GM23338 (cell line): Measurements from ENCODE around the gene STAB2. TPM values are rescaled to one million over a fixed set of nuclear protein-coding genes. Genes with fewer than 3 reads are reported as not detected.
A peak's percentile ranks its signal among the peaks of the same experiment; 100 is the strongest.

ENCODE experiments used
- ATAC-seq: fragments of 200-7000 bp; cut with Tn5 transposase; 3 replicates; pipeline ENCODE4 v1.9.1; 2020
- DNase-seq: peaks from one replicate; pipeline ENCODE4 v3.0.0-alpha.2; 2015; ENCODE audit warnings: low spot score
- H2AFZ ChIP-seq: fragments of 200-600 bp; sonication (generic); 2 replicates; pipeline ENCODE4 v1.8.0; 2016; ENCODE audit warnings: antibody characterized with exemption, mild to moderate bottlenecking, moderate library complexity
- H3F3A ChIP-seq: fragments of 200-600 bp; sonication (generic); replicated peaks from 2 replicates; pipeline ENCODE4 v1.8.0; 2017; ENCODE audit warnings: antibody characterized with exemption, mixed run types, low read depth
- H3K27ac ChIP-seq: fragments of 200-600 bp; sonication (generic); 2 replicates; pipeline ENCODE4 v1.6.1; 2016; ENCODE audit warnings: low read depth
- H3K27me3 ChIP-seq: fragments of 200-600 bp; sonication (generic); 2 replicates; pipeline ENCODE4 v1.8.0; 2016; ENCODE audit warnings: mild to moderate bottlenecking, mixed run types, moderate library complexity; ENCODE audit not compliant: insufficient read depth
- H3K36me3 ChIP-seq: fragments of 200-600 bp; sonication (generic); 2 replicates; pipeline ENCODE4 v1.8.0; 2016; ENCODE audit warnings: mild to moderate bottlenecking; ENCODE audit not compliant: insufficient read depth
- H3K4me1 ChIP-seq: fragments of 200-600 bp; sonication (generic); 2 replicates; pipeline ENCODE4 v1.8.0; 2016; ENCODE audit warnings: mild to moderate bottlenecking, moderate library complexity; ENCODE audit not compliant: insufficient read depth
- H3K4me2 ChIP-seq: fragments of 200-600 bp; sonication (generic); 2 replicates; pipeline ENCODE4 v1.7.1; 2017; ENCODE audit warnings: mixed run types
- H3K4me3 ChIP-seq: fragments of 200-600 bp; sonication (generic); 2 replicates; pipeline ENCODE4 v1.6.1; 2016; ENCODE audit warnings: mixed run types
- H3K79me2 ChIP-seq: fragments of 200-600 bp; sonication (generic); replicated peaks from 2 replicates; pipeline ENCODE4 v1.8.0; 2017; ENCODE audit warnings: mild to moderate bottlenecking; ENCODE audit not compliant: insufficient read depth
- H3K9me2 ChIP-seq: fragments of 200-600 bp; sonication (generic); 2 replicates; pipeline ENCODE4 v1.8.0; 2017; ENCODE audit not compliant: insufficient read depth
- H4K20me1 ChIP-seq: fragments of 200-600 bp; sonication (generic); replicated peaks from 2 replicates; pipeline ENCODE4 v1.8.0; 2017; ENCODE audit warnings: mild to moderate bottlenecking; ENCODE audit not compliant: insufficient read depth
- H3K27ac Mint-ChIP-seq: 2 replicates; pipeline ENCODE4 v1.8.0; 2020; ENCODE audit warnings: inconsistent platforms, mild to moderate bottlenecking, moderate library complexity, mixed read lengths
- H3K27me3 Mint-ChIP-seq: 3 replicates; pipeline ENCODE4 v1.8.0; 2022; ENCODE audit warnings: low read depth, mild to moderate bottlenecking, moderate library complexity, mixed read lengths, inconsistent platforms; ENCODE audit not compliant: insufficient read depth, poor library complexity
- H3K36me3 Mint-ChIP-seq: 3 replicates; pipeline ENCODE4 v1.8.0; 2021; ENCODE audit warnings: low read depth, mild to moderate bottlenecking, inconsistent platforms, moderate library complexity, mixed read lengths
- H3K4me1 Mint-ChIP-seq: 3 replicates; pipeline ENCODE4 v1.8.0; 2020; ENCODE audit warnings: mild to moderate bottlenecking, inconsistent platforms, mixed read lengths
- H3K4me3 Mint-ChIP-seq: 3 replicates; pipeline ENCODE4 v1.8.0; 2021; ENCODE audit warnings: moderate library complexity, mild to moderate bottlenecking, inconsistent platforms, mixed read lengths
- H3K9me3 Mint-ChIP-seq: 3 replicates; pipeline ENCODE4 v1.8.0; 2020; ENCODE audit warnings: moderate library complexity, mild to moderate bottlenecking, inconsistent platforms, mixed read lengths
- CREB1 ChIP-seq: fragments of 250-450 bp; sonication (Bioruptor Pico); IDR thresholded peaks from 2 replicates; pipeline ENCODE4 v1.5.0; 2020; ENCODE audit warnings: low read depth, mild to moderate bottlenecking, moderate library complexity
- CTCF ChIP-seq, 2 experiments: fragments of 200-600 bp in 1 of 2; sonication (generic) in 1 of 2; conservative IDR thresholded peaks; 2 replicates each; pipeline versions ENCODE4 v1.5.1 to v1.6.1; 2016 to 2017; ENCODE audit warnings: antibody characterized with exemption in 2 of 2, low read depth in 2 of 2, mild to moderate bottlenecking in 2 of 2, moderate library complexity in 1 of 2
- ETS1 ChIP-seq: IDR thresholded peaks from 2 replicates; pipeline ENCODE4 v1.6.1; 2016; ENCODE audit warnings: antibody characterized with exemption
- EZH2 ChIP-seq: fragments of 200-600 bp; sonication (generic); IDR thresholded peaks from one replicate; pipeline ENCODE4 v1.8.0; 2017; ENCODE audit warnings: antibody characterized with exemption, mild to moderate bottlenecking, low read depth; ENCODE audit not compliant: unreplicated experiment
- EZH2phosphoT487 ChIP-seq: fragments of 200-600 bp; sonication (generic); IDR thresholded peaks from one replicate; pipeline ENCODE4 v1.8.1; 2018; ENCODE audit warnings: antibody characterized with exemption; ENCODE audit not compliant: unreplicated experiment
- JUNB ChIP-seq: IDR thresholded peaks from one replicate; pipeline ENCODE4 v1.6.1; 2016; ENCODE audit warnings: antibody characterized with exemption; ENCODE audit not compliant: unreplicated experiment
- NANOG ChIP-seq: IDR thresholded peaks from 2 replicates; pipeline ENCODE4 v1.6.1; 2016; ENCODE audit warnings: antibody characterized with exemption, borderline replicate concordance
- POLR2AphosphoS5 ChIP-seq: IDR thresholded peaks from 2 replicates; pipeline ENCODE4 v1.6.1; 2016; ENCODE audit warnings: antibody characterized with exemption, low read depth
- REST ChIP-seq: IDR thresholded peaks from one replicate; pipeline ENCODE4 v1.6.1; 2018; ENCODE audit warnings: antibody characterized with exemption; ENCODE audit not compliant: unreplicated experiment
- STAT1 ChIP-seq: IDR thresholded peaks from one replicate; pipeline ENCODE4 v1.6.1; 2016; ENCODE audit warnings: antibody characterized with exemption; ENCODE audit not compliant: unreplicated experiment
- ZNF114 ChIP-seq: fragments of 250-450 bp; sonication (Bioruptor Pico); IDR thresholded peaks from 2 replicates; pipeline ENCODE4 v1.5.0; 2020; ENCODE audit warnings: mild to moderate bottlenecking, moderate library complexity
- ZNF331 ChIP-seq: fragments of 250-450 bp; sonication (Bioruptor Pico); IDR thresholded peaks from 2 replicates; pipeline ENCODE4 v1.5.0; 2020; ENCODE audit warnings: low read depth, mild to moderate bottlenecking, moderate library complexity
- ZNF462 ChIP-seq: fragments of 250-450 bp; sonication (Bioruptor Pico); IDR thresholded peaks from 2 replicates; pipeline ENCODE4 v1.5.0; 2020; ENCODE audit warnings: mild to moderate bottlenecking, moderate library complexity
- polyA plus RNA-seq: library from polyadenylated mRNA; unstranded; fragments of >200 nt; fragmentation: Nextera tagmentation; extraction: Ambion mirVana; gene quantifications from 2 replicates; pipeline ENCODE4 v1.2.1, GENCODE V29; 2016
- total RNA-seq: library from RNA; depleted of rRNA; stranded (reverse); fragments of >200 nt; shearing (Covaris generic); gene quantifications from 2 replicates; pipeline ENCODE4 v1.2.3, GENCODE V29; 2014

STAB2 gene
- total and polyA plus RNA-seq, 2 experiments from 2014 or later = 0.14 TPM; not detected in 1

- H3K36me3 Mint-ChIP-seq = peaks cover 33% of the 10 kb centered on the region
- peaks cover 28% of the 10 kb centered on the region for H3K4me1 Mint-ChIP-seq
- Histone ChIP-seq H3K4me1 (peaks cover 9% of the 10 kb centered on the region; the same call in 1 of the 2 replicates), H3F3A (no peaks in the 10 kb centered on the region), H3K9me2 (no peaks in the 10 kb centered on the region), H3K27me3 (no peaks in the 10 kb centered on the region), H3K79me2 (no peaks in the 10 kb centered on the region; the same call in 1 of the 2 replicates), H2AFZ (no peak overlapping the region), H3K36me3 (no peaks in the 10 kb centered on the region), H3K27ac (peak overlapping the region; percentile 76; the same call in 1 of the 2 replicates), H4K20me1 (no peaks in the 10 kb centered on the region), H3K4me3 (no peak overlapping the region), H3K4me2 (no peak overlapping the region)
- DNase-seq (peak; percentile 19), ATAC-seq (no peak)
- no peak overlapping the region for H3K4me3 Mint-ChIP-seq
- peaks cover 6% of the 10 kb centered on the region for H3K27me3 Mint-ChIP-seq
- TF ChIP-seq JUNB (no peak), STAT1 (no peak), REST (no peak), CREB1 (no peak), ZNF114 (CRISPR knock-in tag) (no peak), EZH2 (no peak), EZH2phosphoT487 (no peak), CTCF (conservative IDR thresholded peaks at IDR 0.05; ENCODE audit: low read depth in 2 of 2) (no peak), POLR2AphosphoS5 (no peak), ZNF331 (CRISPR knock-in tag) (no peak), NANOG (no peak), ZNF462 (CRISPR knock-in tag) (no peak), ETS1 (no peak)
- peak overlapping the region; percentile 82 for H3K27ac Mint-ChIP-seq
- H3K9me3 Mint-ChIP-seq = no peaks in the 10 kb centered on the region
Measured at GRCh38 chr12:103799857-103800771, 213.0 kb downstream of the STAB2 start.
